ENCODE measurements around the gene PROK2.

- TF ChIP-seq EZH2 (IDR thresholded peaks at IDR 0.05; ENCODE audit: low read length) (no peak), CTCF (optimal IDR thresholded peaks at IDR 0.05 in 1 of 3, IDR thresholded peaks at IDR 0.05 in 1 of 3, conservative IDR thresholded peaks at IDR 0.05 in 1 of 3; ENCODE audit: extremely low read depth in 1 of 3, insufficient read depth in 2 of 3, low read length in 3 of 3) (no peak)
Observed at GRCh38 chr3:71763426-71763825, 21.5 kb downstream of the PROK2 start.
